HG03045 (cell line): ENCODE results near the gene EXOC4.

Experiments
- ATAC-seq: cut with Tn5 transposase; IDR thresholded peaks from one replicate; pipeline ENCODE4 v1.9.1; 2021; ENCODE audit warnings: mild to moderate bottlenecking, moderate library complexity; ENCODE audit not compliant: unreplicated experiment

EXOC4 gene

DNA sequence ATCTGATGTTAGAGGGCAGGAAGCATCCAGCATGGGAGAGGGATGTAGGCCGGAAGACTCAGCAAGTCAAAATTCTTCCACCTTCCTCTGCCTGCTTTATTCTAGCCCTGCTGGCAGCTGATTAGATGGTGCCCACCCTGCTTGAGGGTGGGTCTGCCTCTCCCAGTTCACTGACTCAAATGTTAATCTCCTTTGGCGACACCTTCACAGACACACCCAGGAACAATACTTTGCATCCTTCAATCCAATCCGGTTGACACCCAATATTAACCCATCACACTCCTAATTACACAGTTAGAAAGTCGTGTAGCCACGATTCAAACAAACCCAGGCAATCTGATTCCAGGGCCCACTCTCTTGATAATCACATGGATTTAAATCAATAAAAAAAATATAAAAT, 440.4 kb downstream of the EXOC4 start:
- ATAC-seq: no peak

DNA sequence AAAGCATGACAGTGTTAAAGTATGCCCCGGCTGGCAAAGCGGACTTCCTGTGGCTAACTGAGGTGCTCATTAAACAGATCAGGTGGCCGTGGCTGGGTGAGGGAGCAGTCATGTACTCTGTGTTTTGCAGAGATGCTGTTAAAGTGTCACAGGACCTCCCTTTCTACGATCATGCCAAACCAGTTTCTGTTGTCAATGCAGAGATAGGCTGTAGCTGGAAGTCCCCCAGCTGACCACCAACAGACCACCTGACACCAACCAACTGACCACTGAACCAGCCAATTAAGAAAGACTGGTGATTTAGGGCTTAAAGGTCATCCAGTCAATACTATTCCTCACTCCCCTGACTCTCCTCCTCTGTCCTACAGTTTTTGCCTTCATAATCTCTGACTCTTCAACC, 443.2 kb downstream of the EXOC4 start:
- ATAC-seq: no peak

DNA sequence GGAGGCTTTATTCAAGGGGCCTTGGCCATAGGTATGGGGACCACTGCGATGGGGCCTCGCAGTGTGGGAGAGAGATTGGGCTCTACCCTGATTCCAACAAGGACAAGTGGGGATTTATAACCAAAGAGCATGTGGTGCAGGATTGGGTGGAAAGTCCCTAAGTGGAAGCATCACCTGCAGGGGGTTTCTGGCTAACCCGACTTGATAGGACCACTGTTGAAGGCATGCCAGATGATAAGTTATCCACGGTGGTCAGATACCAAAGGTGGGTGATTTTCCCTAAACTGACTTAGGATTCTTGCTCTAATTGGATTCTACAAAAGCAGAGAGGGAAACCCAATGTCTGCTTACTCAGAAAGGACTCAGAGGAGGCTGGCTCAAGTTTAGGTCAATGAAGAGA, 444.7 kb downstream of the EXOC4 start:
- no peak for ATAC-seq

DNA sequence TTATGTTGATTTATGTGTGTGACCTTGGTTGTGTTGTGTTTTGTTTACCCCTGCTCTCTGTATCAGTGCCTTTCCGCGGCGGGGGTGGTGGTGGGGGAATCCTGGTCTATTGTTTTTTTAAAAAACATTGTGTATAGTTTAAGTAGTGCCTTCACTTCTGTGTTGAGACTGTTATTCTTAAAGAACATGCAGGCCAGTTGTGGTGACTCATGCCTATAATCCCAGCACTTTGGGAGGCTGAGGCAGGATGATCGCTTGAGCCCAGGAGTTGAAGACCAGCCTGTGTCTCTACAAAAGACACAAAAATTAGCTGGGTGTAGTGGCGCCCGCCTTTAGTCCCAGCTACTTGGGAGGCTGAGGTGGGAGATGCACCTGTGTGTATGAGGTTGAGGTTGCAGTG, 445.2 kb downstream of the EXOC4 start:
- no peak for ATAC-seq

DNA sequence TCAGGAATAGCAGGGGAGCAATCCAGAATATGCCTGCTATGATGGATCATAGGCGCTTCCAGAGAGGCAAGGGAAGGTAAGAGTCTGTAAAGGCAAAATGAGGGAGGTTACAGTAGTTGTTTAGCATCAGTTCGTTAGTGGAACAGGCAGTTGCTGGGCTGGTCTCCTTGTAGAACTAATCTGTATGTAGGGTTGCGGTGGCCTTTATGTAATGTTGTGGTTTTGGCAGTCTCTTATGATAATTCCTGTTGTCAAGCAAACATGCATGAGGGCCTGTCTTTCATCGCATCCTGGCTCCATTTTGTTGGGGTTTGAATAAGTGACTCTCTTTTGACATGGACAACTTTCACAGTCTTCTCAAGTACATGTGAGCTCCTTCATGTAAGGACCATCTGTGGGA, 446.5 kb downstream of the EXOC4 start:
- ATAC-seq: no peak

DNA sequence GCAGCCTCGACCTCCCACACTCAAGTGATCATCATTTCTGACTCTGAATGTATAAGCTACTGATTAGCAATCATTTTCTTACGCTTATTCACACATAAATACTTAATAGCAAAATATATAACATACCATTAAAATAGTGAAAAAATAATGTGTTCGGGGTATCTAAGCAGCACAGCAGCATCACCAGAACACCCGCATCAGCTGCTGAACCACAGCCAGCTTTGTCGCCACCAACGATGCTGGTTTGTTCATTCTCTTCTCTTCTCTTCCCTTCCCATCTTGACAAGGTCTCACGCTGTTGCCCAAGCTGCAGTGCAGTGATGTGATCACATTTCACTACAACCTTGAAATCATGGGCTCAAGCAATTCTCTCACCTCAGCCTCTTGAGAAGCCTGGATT, 449.2 kb downstream of the EXOC4 start:
- ATAC-seq: no peak

DNA sequence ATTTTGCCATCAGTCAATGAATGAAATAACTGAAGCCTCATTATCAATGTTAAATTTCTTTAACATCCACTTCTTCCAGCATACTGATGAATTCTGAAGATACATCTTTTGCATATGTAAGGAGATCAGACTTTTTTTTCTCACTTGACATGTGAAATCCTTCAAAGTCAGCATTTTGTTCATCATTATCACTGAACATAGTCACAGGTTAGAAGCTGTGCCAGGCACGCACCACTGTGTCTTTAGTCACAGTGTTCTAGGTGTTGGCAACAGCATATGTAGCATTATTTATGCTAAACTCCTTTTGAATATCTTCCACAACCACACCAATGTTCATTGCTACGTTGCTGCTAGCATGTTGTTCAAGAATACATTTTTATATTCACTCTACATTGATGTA, 450.1 kb downstream of the EXOC4 start:
- ATAC-seq: no peak

DNA sequence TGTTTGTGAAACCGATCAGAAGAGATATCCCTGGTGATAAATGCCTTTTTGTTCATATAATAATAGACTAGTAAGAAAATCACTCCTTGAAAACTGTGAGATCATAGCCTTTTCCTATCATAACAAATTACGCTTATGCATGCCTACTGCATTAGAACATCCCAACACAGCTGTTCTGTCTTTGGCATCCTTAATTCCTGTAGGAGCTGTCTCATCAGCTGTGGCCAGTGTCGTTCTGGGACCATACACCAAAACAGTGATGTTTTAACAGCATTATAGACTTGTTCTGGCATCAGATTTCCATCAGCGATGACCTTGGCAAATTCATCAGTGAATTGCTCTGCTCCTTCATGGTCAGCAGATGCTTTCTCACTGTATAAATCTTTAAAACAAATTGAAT, 450.7 kb downstream of the EXOC4 start:
- ATAC-seq: no peak

DNA sequence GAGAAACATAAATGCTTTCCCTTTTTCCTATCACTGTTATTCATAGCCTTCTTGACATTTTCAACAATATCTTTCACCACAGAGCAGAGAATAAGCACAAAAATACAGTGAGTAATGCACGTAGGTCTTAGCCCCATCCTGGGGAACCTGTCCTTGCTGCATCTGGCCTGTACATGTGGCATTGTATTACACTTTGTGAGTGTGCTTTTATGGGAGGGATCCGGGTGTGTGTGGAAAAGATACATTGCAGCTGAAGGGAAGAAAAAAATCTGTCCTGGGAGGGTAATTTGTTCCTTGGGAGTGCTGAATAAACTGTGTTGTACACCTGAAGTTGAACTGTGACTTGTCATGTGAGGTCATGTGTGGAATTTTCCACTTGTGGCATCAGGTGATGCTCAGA, 451.6 kb downstream of the EXOC4 start:
- no peak for ATAC-seq

DNA sequence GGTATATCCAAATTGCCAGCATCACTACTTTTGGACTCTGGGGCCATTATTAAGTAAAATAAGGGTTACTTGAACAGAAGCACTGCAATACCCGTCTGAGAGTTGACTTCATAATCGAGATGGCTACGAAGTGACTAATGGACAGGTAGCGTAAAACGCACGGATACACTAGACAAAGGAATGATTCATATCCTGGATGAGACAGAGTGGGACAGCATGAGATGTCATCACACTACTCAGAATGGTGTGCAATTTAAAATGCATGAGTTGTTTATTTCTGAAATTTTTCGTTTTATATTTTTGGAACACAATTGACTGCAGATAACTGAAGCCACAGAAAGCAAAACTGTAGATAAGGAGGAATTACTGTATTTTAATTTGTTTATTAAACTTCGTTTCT, 452.7 kb downstream of the EXOC4 start:
- no peak for ATAC-seq

DNA sequence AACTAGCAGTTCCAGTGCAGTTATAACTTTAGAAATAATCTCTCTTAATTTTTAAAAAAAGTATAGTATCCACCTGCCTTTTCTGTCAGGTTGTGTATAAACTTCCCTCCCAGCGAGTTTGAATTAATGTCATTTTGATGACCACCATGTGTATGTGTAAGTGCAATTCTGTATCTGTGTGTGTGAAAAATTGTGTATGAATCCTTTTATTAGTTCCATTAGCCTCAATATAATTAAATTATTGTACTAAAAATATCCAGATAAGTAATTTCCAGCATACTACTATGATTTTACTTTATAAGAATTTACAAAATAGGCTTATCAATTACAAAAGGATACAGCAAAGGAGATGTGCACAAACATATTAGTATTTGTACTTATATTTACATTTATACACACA, 453.1 kb downstream of the EXOC4 start:
- ATAC-seq: no peak

DNA sequence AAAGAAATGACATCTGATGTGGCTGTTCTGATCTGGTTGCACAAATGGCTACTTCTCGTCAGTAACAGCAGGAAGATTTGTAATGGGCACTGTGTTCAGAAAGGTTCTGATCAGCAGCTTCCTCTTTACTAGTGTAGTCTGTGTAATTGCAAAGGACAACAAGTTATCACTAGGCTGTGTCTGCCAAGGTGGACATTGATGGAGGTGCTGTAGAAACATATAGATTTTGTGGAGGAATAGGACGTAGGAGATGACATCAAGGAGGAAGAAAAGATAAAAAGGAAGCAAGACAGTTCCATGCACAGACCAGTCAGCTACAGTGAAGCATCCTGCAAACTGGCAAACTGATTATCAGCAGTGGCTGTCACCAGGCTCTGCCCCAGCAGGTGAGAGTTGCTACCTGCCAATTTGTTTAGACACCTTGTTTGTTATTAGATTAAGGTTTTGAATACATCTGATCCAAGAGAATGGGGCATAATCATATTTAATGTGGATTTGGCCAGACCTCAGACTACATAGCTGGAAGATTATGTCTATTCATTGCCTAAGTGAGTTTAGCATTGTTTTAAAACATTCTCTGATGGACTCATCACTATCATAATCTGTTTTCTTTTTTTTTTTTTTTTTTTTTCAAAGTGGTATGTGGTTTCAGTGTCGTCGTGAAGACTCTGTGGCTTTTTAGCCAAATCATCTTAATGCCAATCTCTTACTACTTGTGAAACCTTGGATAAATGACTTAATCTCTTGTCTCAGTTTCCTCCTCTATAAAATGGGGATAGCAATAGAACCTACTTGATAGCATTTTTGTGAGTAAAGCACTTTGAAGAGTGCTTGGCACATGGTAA, 456.4 kb downstream of the EXOC4 start:
- ATAC-seq: no peak

DNA sequence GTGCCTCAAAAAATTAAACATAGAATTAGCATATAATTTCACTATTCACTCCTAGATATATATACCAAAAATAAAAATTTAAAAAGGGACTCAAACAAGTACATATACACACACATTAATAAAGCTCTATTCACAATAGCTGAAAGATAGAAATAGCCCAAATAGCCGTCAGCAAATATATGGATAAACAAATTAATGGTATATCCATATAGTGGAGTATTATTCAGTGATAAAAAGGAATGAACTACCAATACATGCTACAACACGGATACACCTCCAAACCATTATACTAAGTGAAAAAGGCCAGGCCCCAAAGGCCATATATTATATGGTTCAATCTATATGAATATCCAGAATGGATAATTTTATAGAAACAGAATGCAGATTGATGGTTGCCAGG, 459.7 kb downstream of the EXOC4 start:
- no peak for ATAC-seq

DNA sequence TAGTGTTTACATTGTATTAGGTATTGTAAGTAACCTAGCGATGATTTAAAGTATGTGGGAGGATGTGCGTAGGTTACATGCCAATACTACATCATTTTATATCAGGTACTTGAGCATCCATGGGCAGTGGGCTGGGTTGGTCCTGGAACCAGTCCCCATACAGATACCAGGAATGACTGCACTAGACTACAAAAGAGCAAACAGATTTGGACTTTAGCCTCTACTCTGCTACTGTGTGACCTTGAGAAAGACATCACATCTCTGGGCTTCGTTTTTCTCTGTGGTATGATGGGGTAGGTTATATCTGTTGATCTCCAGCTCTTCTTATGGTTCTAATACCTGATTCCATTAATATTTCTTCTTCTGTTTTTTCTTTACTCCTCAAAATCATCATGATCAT, 461.8 kb downstream of the EXOC4 start:
- ATAC-seq: no peak

DNA sequence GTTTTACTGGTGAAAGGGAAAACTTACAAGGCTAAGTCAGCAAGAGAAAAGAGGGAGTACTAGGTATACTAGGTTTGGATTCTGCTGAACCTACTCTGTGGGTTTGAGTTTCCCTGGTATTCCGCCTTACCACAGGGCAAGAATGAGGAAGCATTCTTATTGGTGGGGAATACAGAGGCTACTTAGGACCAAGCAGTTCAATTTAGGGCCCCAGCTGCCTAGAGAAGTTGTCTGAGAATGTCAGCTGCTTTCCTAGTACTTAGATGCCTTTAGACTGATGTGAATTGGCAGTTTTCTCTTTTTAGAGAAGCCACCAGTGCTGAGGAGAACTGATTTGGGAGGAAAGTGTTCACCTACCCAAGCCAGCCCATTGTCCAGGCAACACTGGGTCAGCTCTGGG, 465.3 kb downstream of the EXOC4 start:
- ATAC-seq: no peak

DNA sequence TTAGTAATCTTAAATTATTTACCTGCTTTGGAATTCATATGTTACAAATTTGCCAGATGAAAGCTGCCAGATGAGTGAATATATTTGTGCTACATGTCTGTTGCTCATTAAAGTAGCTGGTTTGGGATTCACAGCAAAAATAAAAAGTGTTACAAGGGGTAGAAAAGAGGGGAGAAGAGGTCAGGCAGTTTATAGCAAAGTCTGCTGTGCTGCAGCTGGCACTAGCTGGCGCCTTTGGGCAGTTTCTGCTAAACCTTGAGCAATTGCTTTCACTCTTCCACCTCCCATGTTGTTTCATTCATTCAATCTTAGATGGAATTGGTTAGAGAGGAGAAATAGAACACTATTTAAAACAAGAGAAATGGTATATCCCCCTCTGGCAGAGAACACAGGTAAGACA, 470.2 kb downstream of the EXOC4 start:
- no peak for ATAC-seq

DNA sequence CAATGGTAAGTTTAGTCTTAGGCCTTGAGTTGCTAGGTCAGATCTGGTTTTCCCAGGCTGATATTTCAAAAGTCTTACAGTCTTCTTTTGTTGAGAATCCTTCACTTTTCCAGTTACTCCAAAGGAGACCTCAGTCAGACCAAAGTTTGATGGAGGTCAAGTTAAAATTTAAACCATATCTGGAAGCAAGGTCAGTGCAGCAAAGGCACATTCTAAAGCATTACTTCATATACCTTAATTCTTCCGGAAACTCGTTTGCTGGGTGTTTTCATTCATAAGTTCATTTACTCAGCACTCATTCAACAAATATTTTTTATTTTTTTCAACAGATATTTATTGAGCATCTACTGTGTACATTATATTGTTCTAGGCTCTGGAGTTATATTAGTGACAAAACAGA, 471.3 kb downstream of the EXOC4 start:
- no peak for ATAC-seq

DNA sequence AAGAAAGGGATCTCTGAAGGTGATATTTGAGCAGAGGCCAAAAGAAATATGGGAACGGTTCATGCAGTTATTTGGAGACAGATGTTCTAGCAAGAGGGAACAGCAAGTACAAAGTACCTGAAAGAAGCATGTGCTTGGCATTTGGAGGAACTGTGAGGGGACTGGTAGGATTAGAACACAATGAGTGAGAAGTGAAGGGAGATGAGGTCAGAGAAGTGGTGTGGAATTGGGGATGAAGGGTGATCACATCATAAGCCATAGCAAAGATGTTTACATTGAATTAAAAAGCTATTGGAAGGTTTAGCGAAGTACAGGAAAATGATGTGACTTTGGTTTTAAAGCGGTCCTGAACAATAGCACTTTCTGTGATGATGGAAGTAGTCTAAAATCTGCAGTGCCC, 471.8 kb downstream of the EXOC4 start:
- ATAC-seq: no peak

DNA sequence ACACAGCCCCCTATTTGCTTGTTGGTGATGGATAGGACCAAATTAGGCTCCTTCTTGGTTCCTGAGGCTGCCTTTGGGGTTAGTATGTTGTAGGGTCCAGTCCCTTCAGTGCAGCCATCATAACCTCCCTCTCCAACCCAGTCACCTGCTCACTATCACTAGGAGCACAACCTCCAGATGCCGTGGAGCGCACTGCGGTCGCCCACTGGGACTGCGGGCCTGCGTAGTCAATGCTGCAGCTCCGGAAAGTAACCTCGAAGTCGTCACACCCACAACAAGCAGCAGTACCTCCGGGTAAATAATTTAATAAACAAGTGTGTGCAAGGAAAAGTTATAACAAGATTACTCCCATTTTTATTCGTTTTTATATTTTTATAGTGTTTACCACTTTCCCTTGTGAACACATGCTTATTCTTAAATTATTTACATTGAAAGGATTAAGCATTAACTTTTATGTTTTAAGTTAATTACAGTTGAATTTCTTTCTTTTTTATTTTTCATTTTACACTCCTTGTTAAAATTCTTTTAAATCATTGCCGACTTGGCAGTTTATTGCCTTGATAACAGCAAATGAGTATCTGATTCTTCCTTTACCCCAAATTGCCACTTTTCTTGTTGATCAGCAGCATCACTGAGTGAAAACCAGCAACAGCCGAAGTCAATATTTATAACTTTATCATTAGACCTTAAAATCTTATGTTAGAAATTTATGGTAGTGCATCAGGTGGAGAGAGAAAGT, 474.8 kb downstream of the EXOC4 start:
- ATAC-seq: no peak

DNA sequence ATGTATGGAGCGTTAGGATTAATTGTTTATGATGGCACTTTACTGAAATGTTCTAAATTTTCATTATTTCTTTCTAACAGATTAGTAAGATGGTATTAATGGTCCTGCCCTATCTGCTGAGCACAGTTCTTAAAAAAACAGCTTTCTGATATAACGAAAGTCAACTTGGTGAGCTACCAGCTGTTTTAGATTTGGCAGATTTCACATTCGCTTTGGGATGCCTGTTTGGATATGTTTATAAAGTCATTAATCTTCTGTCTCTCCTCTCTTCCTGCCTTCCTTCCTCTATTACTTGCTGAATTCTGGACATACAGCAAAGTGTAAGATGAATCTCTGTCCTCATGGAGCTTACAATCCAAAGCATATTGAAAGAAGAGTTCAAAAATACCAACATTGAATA, 477.5 kb downstream of the EXOC4 start:
- no peak for ATAC-seq

DNA sequence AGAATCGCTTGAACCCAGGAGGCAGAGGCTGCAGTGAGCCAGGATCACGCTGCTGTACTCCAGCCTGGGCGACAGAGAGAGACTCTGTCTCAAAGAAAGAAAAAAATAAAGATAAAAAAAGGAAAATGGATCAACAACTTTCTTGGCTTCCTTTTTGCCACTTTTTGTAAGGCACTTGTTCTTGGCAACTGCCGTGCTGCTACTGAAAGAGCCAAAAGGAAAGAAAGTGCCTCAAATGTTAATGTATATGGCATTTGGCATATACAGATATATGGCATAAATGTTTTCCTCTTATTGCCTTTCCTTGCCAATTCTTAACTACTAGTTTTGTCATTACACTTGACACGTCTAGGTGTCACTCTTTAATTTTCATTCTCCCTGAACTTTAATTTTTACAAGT, 480.5 kb downstream of the EXOC4 start:
- ATAC-seq: no peak

DNA sequence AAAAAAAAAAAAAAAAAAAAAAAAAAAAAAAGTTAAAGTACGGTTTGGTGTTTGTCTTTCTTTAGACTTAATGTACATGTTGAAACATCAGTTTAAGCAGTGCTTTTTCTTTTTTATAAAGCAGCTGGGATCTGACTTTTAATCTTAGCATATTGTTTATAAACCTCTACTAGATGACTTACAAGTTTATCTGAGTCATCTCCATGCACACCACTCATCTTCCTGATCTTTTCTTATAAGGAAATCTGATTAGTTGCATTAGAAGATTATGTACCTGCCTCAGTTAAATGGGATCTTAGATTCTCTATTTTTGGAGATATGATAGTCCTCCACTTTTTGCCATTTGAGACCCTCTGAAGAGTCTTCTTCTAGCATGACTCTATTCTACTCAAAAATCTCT, 482.3 kb downstream of the EXOC4 start:
- ATAC-seq: no peak

DNA sequence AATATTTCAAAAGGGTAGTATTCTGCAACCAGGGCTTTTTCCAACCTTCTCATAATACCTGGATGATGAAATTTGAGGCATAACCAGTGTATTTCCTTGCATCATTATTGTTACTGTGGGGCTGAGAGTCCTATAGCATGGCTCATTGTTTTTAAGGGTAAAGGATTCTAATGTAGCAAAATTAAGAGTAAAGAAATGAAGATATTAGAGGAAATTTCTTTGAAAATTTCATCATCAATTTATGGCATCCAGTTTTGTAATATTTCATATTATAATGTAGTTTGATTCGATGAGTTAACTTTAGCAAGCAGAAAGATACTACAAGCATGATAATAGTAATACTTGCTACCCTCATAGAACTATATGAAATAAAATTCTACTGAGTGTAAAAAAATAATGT, 486.9 kb downstream of the EXOC4 start:
- ATAC-seq: no peak
